WTC11 (cell line): ENCODE results near the gene RAB3D.

Source experiments
- CREB1 ChIP-seq: sonication (generic); formaldehyde crosslinking; IDR thresholded peaks from 2 replicates; pipeline ENCODE4 v1.8.0; 2023; ENCODE audit warnings: mild to moderate bottlenecking, missing genetic modification reagents
- NFE2L1 ChIP-seq: sonication (generic); formaldehyde crosslinking; IDR thresholded peaks from 2 replicates; pipeline ENCODE4 v1.8.1; 2023; ENCODE audit warnings: missing genetic modification reagents
- NR2C2 ChIP-seq: sonication (generic); formaldehyde crosslinking; IDR thresholded peaks from 2 replicates; pipeline ENCODE4 v1.8.0; 2022; ENCODE audit warnings: mild to moderate bottlenecking, missing genetic modification reagents
- SMAD3 ChIP-seq: sonication (generic); formaldehyde crosslinking; IDR thresholded peaks from 2 replicates; pipeline ENCODE4 v1.8.0; 2022; ENCODE audit warnings: missing genetic modification reagents, mild to moderate bottlenecking, borderline replicate concordance
- SP1 ChIP-seq: sonication (generic); formaldehyde crosslinking; conservative IDR thresholded peaks from 2 replicates; pipeline ENCODE4 v1.8.1; 2022; ENCODE audit warnings: missing genetic modification reagents
- ZNF423 ChIP-seq: fragments of 250-450 bp; sonication (Bioruptor Pico); IDR thresholded peaks from 2 replicates; pipeline ENCODE4 v2.1.2; 2022; ENCODE audit warnings: mild to moderate bottlenecking, moderate library complexity
- TF ChIP-seq, protein P1 (sequence below): fragments of 200-600 bp; IDR thresholded peaks from 2 replicates; pipeline ENCODE4 v1.8.0; 2022; ENCODE audit warnings: antibody characterized with exemption
- TF ChIP-seq, protein P2 (sequence below): sonication (generic); formaldehyde crosslinking; IDR thresholded peaks from 2 replicates; pipeline ENCODE4 v1.8.0; 2022; ENCODE audit warnings: mild to moderate bottlenecking, missing genetic modification reagents
- TF ChIP-seq, protein P3 (sequence below): sonication (generic); formaldehyde crosslinking; IDR thresholded peaks from 2 replicates; pipeline ENCODE4 v1.8.1; 2022; ENCODE audit warnings: low read depth, missing genetic modification reagents, borderline replicate concordance
- TF ChIP-seq, protein P4 (sequence below): sonication (generic); formaldehyde crosslinking; IDR thresholded peaks from 2 replicates; pipeline ENCODE4 v1.8.1; 2023; ENCODE audit warnings: mild to moderate bottlenecking, missing genetic modification reagents, moderate library complexity

DNA sequence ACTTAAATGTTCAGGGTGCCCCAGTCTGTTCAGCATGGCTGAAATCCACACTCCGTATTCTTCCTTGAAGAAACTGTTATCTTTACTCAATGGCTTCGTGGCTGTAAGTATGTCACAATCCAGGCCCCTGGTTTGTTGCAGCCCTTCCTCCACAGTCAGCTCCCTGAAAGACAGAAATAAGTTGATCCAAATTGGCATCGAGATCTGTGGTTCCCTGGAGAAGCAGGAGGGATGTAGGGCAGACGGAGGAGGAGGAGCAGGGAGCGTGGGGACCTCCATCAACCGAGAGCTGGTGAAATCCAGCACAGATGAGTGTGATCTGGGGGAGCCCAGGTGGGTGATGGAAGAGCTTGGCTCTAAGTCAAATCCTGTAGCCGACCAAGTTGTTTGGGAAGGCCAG is 43.2 kb downstream of the RAB3D start:
- TF ChIP-seq, protein P1, sequence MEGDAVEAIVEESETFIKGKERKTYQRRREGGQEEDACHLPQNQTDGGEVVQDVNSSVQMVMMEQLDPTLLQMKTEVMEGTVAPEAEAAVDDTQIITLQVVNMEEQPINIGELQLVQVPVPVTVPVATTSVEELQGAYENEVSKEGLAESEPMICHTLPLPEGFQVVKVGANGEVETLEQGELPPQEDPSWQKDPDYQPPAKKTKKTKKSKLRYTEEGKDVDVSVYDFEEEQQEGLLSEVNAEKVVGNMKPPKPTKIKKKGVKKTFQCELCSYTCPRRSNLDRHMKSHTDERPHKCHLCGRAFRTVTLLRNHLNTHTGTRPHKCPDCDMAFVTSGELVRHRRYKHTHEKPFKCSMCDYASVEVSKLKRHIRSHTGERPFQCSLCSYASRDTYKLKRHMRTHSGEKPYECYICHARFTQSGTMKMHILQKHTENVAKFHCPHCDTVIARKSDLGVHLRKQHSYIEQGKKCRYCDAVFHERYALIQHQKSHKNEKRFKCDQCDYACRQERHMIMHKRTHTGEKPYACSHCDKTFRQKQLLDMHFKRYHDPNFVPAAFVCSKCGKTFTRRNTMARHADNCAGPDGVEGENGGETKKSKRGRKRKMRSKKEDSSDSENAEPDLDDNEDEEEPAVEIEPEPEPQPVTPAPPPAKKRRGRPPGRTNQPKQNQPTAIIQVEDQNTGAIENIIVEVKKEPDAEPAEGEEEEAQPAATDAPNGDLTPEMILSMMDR, result no peak
- TF ChIP-seq NFE2L1 (CRISPR knock-in tag) (no peak), SMAD3 (CRISPR knock-in tag) (no peak), ZNF423 (CRISPR knock-in tag) (no peak), CREB1 (no peak), NR2C2 (CRISPR knock-in tag) (no peak), SP1 (CRISPR knock-in tag) (no peak)
- TF ChIP-seq, protein P2, sequence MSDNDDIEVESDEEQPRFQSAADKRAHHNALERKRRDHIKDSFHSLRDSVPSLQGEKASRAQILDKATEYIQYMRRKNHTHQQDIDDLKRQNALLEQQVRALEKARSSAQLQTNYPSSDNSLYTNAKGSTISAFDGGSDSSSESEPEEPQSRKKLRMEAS (CRISPR knock-in tag), result no peak
- TF ChIP-seq, protein P3, sequence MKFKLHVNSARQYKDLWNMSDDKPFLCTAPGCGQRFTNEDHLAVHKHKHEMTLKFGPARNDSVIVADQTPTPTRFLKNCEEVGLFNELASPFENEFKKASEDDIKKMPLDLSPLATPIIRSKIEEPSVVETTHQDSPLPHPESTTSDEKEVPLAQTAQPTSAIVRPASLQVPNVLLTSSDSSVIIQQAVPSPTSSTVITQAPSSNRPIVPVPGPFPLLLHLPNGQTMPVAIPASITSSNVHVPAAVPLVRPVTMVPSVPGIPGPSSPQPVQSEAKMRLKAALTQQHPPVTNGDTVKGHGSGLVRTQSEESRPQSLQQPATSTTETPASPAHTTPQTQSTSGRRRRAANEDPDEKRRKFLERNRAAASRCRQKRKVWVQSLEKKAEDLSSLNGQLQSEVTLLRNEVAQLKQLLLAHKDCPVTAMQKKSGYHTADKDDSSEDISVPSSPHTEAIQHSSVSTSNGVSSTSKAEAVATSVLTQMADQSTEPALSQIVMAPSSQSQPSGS (CRISPR knock-in tag), result no peak
- TF ChIP-seq, protein P4, sequence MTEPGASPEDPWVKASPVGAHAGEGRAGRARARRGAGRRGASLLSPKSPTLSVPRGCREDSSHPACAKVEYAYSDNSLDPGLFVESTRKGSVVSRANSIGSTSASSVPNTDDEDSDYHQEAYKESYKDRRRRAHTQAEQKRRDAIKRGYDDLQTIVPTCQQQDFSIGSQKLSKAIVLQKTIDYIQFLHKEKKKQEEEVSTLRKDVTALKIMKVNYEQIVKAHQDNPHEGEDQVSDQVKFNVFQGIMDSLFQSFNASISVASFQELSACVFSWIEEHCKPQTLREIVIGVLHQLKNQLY (CRISPR knock-in tag), result no peak
